HG03457 (cell line): ENCODE measurements around the gene RAB5A.
"Not testable (repeated sequence)": the region's sequence is repeated elsewhere in the genome, so short reads cannot be mapped to it uniquely, and the experiment has no call there.

Experiments used
- ATAC-seq: cut with Tn5 transposase; IDR thresholded peaks from one replicate; pipeline ENCODE4 v1.9.1; 2021; ENCODE audit warnings: moderate number of reproducible peaks; ENCODE audit not compliant: unreplicated experiment

Gene RAB5A

GRCh38 chr3:19947549-19948225, 790 bp downstream of the RAB5A start:
- ATAC-seq, result no peak

- ATAC-seq, result no peak
Observed at GRCh38 chr3:19948226-19948591, 1.3 kb downstream of the RAB5A start.

GRCh38 chr3:19950316-19950715, 3.4 kb downstream of the RAB5A start:
- ATAC-seq, result no peak

- ATAC-seq, result no peak
Observed at GRCh38 chr3:19954676-19955075, 7.8 kb downstream of the RAB5A start.

GRCh38 chr3:19957354-19957753, 10.5 kb downstream of the RAB5A start:
- ATAC-seq, result not testable (repeated sequence)

DNA sequence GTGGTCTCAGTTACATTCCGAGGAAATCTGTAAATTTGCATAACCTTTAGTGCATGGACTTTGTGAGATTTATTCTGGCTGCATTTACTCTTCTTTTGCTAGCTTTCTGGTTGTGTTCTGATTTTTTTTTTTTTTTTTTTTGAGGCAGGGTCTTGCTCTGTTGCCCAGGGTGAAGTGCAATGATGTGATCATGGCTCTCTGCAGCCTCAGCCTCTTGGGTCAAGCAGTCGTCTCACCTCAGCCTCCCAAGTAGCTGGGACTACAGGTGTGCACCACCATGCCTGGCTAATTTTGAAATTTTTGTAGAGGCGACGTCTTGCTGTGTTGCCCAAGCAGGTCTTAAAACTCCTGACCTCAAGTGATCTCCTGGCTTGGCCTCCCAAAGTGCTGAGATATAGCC, 12.6 kb downstream of the RAB5A start:
- no peak for ATAC-seq

GRCh38 chr3:19960696-19961095, 13.8 kb downstream of the RAB5A start:
- no peak for ATAC-seq

- ATAC-seq, result no peak
Observed at GRCh38 chr3:19961960-19962359, 15.1 kb downstream of the RAB5A start.

GRCh38 chr3:19967208-19967607, 20.3 kb downstream of the RAB5A start:
- no peak for ATAC-seq

GRCh38 chr3:19967812-19968211, 20.9 kb downstream of the RAB5A start:
- no peak for ATAC-seq

- ATAC-seq, result no peak
Observed at GRCh38 chr3:19970327-19970726, 23.4 kb downstream of the RAB5A start.

DNA sequence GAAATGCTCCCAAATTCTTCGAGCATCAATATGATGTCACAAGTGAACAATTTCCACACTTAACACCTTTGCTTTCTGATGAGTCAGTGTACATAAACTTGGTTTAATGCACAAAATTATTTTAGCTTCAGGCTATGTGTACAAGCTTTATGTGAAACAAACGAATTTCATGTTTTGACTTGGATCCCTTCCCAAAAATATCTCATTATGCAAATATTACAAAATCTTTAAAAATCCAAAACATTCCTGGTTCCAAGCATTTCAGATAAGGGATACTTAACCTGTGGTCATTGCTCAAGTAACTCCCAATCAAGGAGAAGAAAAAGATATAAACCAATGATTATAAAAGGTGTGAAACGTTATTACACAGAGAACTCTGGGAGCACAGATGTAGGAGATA, 25.2 kb downstream of the RAB5A start:
- ATAC-seq, result no peak

- not testable (repeated sequence) for ATAC-seq
Observed at GRCh38 chr3:19988904-19989303, 42.0 kb downstream of the RAB5A start.

- no peak for ATAC-seq
Observed at GRCh38 chr3:19994796-19995195, 47.9 kb downstream of the RAB5A start.

DNA sequence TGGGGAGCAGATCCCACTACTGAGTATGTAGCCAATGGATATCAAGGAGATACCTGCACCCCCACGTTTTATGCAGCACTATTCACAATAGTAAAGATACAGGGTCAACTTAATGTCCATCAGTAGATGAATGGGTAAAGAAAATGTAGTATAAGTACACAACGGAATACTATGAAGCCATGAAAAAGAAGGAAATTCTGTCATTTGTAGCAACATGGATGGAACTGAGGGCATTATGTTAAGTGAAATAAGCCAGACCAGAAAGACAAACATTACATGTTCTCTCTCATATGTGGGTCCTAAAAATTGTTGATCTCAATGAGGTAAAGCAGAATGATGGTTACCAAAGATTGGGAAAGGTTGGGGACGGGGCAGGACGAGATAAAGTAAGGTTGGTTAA, 50.6 kb downstream of the RAB5A start:
- ATAC-seq, result no peak

- ATAC-seq, result no peak
Observed at GRCh38 chr3:20001932-20002331, 55.0 kb downstream of the RAB5A start.

- no peak for ATAC-seq
Observed at GRCh38 chr3:20007960-20008359, 61.1 kb downstream of the RAB5A start.

GRCh38 chr3:20008646-20009045, 61.7 kb downstream of the RAB5A start:
- ATAC-seq, result no peak

GRCh38 chr3:20012164-20012563, 65.3 kb downstream of the RAB5A start, which contains the start of gene PP2D1:
Gene PP2D1, minus strand, starts transcription at chr3:20012264. Its CDS starts 192 bp downstream, at chr3:20012072.
- no peak for ATAC-seq

- no peak for ATAC-seq
Observed at GRCh38 chr3:20013396-20013795, 66.5 kb downstream of the RAB5A start.

DNA sequence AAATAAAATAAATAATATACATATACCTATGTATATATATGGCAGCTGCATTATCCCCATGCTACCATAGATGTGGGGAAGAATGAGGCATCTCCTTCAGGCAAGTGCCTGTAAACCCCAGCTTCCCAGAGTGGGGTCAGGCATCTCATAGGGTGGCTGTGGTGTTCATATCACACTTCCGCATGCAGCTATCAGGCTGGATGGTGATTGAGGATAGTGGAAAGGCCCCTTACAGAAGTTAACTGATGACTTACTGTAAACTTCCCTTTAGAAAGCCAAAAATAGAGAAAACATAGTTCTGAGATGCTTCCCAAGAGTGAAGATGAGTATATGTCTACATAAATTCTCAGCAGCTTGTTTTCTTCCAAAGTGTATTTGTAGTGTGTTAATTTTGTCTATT, 68.6 kb downstream of the RAB5A start:
- ATAC-seq, result no peak

DNA sequence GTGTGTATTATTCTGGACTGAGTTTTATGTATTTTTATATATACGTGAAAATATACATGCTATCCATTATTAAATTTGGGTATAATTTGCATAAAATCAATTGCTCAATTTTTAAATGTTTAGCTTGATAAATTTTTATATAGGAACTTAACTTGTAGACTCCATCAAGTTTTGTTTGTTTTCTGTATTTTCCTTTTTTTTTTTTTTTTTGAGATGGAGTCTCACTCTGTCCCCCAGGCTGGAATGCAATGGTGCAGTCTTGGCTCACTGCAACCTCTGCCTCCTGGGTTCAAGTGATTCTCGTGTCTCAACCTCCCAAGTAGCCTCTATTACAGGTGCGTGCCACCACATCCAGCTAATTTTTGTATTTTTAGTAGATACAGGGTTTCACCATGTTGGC, 69.2 kb downstream of the RAB5A start:
- not testable (repeated sequence) for ATAC-seq

- no peak for ATAC-seq
Observed at GRCh38 chr3:20022954-20023622, 76.2 kb downstream of the RAB5A start.
